T-helper 1 cell treated with Interleukin-12 subunit alpha and Interleukin-12 subunit beta and Interleukin-4 antibody, amounts not matched to agents 30 ng/mL and 1 ng/mL, for 36 hours (primary cell): ENCODE data around the gene STAG2. TPM values are rescaled to one million over a fixed set of nuclear protein-coding genes. Genes with fewer than 3 reads are reported as not detected.
"Not testable (repeated sequence)": the region's sequence is repeated elsewhere in the genome, so short reads cannot be mapped to it uniquely, and the experiment has no call there.

Source experiments
- intact Hi-C: fragments of 100-400 bp; cut with micrococcal nuclease; formaldehyde crosslinking; loops from one replicate; pipeline ENCODE4 v1.15.1; 2024
- total RNA-seq: library from RNA; stranded (reverse); gene quantifications from 2 replicates; pipeline ENCODE4 v1.2.3, GENCODE V29; 2022

STAG2 gene
- total RNA-seq, 1 donor from 2014 or later = 101 TPM

DNA sequence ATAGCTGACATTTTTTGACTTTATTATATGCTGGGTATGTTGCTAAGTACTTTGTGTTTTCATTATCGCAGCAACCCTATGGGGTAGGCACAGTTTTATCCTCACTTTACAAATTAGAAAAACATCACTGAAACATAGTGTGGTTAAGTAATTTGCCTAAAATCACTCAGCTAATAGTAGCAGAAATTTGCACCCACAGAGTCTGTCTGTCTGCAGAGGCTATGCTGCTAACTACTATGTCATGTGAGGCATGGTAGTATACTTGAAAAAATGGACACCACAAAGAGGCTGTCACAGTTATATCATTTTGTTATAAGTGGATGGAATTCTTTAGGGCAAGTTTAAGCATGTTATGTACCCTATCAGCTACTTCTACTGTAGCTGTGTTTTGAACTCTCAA, 69.0 kb downstream of the STAG2 start:
- intact Hi-C loops = no loop called here

DNA sequence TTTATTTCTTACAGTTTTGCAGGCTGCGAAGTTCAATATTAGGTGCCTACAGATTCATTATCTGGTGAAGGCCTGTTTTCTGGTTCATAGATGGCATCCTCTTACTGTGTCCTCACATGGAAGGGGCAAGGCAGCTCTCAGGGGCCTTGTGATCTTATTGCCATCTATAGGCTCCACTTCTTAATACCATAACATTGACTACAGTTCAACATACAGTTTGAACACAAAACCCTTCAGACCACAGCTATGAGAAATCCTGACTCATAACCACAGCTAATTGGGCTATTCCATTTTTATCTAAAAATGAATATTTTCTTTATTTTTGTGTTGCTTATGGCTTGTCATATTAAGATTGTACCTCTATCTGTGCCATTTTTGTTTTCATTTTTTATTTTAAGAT, 72.3 kb downstream of the STAG2 start:
- intact Hi-C loops = no loop called here

DNA sequence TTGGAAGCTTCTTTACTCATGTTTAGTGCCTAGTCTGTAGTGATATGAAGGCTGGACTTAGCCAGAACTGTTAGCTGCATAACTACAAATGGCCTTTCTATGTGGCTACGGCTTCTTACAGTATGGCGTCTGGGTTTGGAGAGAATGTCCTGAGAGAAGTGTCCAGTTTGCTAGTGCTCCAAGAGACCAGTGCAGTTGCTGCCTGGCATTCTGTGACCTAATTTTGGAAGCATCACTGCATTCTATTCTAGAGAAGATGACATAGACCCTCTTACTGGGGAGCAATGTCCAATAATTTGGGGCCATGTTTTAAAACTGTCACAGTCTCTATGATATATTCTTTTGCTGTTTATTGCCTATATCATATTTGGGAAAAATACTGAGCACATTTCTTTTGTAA, 74.2 kb downstream of the STAG2 start:
- intact Hi-C loops = no loop called here

DNA sequence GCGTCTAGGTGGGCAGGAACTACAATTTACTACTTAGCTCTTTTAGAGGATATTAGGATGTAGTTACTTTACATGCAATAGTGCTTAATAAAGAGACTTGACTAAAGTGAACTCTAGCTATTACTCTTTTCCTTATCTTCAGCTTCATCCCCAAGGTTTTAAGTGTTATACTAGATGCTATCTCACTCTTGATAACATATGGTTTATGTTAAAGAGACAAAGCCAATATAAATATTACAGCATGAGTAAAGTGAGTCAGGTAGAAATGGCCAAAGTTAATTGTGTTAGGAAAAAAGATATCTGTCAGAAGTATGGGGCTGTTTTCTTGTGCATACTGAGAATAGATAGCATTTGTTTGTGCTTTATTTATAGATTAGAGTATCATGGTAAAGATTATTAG, 80.5 kb downstream of the STAG2 start:
- intact Hi-C loops = no loop called here

DNA sequence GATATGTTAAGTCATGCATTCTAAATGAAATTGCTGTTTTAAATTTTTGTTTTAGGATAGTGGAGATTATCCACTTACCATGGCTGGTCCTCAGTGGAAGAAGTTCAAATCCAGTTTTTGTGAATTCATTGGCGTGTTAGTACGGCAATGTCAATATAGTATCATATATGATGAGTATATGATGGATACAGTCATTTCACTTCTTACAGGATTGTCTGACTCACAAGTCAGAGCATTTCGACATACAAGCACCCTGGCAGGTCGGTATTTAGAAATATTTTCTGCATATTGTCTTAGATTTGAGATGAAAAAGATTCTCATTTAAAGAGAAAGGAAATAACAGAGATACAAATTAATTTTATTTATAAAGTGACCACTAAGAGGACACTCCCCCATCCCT, 83.6 kb downstream of the STAG2 start:
- intact Hi-C loops = no loop called here

DNA sequence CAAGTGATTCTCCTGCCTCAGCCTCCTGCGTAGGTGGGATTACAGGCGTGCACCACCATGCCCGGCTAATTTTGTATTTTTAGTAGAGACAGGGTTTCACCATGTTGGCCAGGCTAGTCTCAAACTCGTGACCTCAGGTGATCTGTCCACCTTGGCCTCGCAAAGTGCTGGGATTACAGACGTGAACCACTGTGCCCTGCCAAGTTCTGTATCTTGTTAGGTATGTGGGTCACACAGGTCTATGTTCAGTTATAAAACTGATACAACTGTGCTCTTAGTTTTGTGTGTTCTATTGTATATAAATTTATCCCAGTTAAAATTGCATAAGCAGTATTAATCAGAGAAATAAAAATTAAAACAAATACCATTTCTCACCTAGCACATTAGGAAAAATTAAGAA, 122.9 kb downstream of the STAG2 start:
- intact Hi-C loops = not testable (repeated sequence)

GRCh38 chrX:124085063-124085462, 123.6 kb downstream of the STAG2 start:
- intact Hi-C loops = loop anchor here (5.0 kb wide), 1 partner anchor 257 kb away; no protein-coding TSS in a partner anchor

- intact Hi-C loops = loop anchor here (1.0 to 5.0 kb wide), 6 partner anchors 12 to 256 kb away; no protein-coding TSS in a partner anchor
Observed at GRCh38 chrX:124086411-124086810, 124.9 kb downstream of the STAG2 start.

DNA sequence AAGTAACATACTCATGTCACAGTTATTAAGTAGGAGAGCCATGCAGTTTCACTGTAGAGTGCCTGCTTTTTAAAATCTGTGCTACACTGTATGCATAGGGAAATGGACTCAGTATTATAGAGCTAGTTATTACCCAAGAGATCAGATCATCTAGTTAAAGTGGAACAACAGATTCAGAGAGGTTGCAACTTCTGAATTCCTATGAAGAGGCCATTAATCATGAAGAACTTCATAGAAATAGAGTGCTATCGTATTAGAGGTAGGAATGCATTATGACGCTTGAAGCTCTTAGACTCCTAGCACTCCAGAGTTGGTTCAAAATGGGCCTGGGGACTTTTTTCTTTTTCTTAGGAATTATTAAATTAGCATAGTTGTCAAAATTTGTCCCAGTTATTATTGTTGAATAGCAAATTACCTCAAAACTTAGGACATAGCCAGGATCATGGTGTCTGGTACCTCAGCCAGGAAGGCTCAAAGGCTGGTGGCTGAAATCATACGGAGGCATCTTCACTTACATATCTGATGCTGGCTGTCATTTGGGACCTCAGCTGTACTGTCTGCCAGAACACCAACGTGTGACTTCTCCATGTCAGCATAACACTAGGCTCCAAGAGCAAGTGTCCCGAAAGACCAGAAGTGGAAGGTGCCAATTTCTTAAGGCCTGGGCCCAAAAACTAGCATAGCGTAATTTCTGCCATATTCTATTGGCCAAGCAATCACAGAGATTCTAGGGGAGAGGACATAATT, 125.7 kb downstream of the STAG2 start:
- intact Hi-C loops = loop anchor here (1.0 to 5.0 kb wide), 6 partner anchors 11 to 255 kb away; no protein-coding TSS in a partner anchor

- intact Hi-C loops = no loop called here
Observed at GRCh38 chrX:124093222-124093621, 131.7 kb downstream of the STAG2 start.

- intact Hi-C loops = loop anchor here (5.0 kb wide), 2 partner anchors 115 to 290 kb away; no protein-coding TSS in a partner anchor
Observed at GRCh38 chrX:124097116-124097515, 135.6 kb downstream of the STAG2 start.

DNA sequence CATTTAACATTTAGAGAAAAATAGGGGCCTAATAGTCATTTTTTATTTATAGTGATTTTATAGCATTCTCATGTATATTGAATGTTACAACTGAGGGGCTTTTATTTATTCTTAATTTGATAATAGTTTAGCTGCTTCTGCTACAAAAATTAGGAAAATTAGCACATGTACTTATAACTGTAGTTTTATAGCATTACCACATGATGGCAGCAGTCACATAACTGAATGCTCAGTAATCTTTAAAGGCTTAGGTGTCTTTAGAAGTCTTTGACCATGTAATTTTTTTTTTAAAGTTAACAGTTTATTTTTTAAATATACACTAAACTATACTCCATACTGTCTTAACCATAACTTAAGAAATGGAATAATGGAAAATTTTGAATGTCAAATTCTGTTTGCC, 136.6 kb downstream of the STAG2 start:
- intact Hi-C loops = loop anchor here (1.0 to 5.0 kb wide), 4 partner anchors 12 to 289 kb away; no protein-coding TSS in a partner anchor

DNA sequence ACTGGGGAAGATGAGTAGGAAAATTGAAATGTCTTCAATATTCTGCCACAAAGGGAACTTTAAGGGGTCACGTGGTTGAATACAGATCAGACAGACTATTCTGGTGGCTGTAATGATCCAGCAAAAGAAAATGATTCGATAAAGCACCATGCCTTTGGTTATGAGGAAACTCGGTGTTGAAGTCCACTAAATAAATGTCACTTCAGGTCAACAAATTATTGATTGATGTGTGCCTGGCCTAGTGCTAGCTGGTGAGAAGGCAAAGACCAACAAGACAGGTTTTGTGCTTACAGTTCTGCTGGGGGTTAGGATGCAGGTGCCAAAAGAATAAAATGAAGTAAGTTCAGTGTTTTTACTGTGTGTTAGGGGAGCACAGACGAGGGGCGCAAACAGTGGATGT, 142.5 kb downstream of the STAG2 start:
- intact Hi-C loops = no loop called here

- intact Hi-C loops = not testable (repeated sequence)
Observed at GRCh38 chrX:124104512-124104911, 143.0 kb downstream of the STAG2 start.

- intact Hi-C loops = no loop called here
Observed at GRCh38 chrX:124113621-124114600, 152.4 kb downstream of the STAG2 start.

GRCh38 chrX:124117325-124117724, 155.8 kb downstream of the STAG2 start:
- intact Hi-C loops = no loop called here

DNA sequence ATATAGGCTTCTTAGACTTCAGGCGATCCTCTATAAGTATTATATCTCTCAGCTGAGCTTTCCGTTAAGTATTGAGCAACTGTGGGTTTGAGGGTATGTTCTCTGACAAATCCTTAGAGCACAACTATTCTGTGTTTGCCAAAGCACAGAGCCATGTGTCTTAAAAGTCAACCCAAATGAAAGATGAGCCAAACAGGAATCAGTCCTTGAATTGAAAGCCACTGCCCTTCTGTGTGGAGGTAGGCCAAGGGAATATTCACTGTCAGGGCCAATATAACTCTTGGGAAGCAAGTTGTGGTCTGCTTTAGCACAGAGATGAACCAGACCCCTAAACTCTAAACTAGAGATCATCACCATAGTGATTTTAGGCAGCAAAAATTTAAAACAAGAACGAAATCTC, 164.0 kb downstream of the STAG2 start:
- intact Hi-C loops = no loop called here

- intact Hi-C loops = no loop called here
Observed at GRCh38 chrX:124127496-124127895, 166.0 kb downstream of the STAG2 start.

GRCh38 chrX:124132437-124132836, 170.9 kb downstream of the STAG2 start:
- intact Hi-C loops = not testable (repeated sequence)

- intact Hi-C loops = no loop called here
Observed at GRCh38 chrX:124145749-124146148, 184.2 kb downstream of the STAG2 start.

DNA sequence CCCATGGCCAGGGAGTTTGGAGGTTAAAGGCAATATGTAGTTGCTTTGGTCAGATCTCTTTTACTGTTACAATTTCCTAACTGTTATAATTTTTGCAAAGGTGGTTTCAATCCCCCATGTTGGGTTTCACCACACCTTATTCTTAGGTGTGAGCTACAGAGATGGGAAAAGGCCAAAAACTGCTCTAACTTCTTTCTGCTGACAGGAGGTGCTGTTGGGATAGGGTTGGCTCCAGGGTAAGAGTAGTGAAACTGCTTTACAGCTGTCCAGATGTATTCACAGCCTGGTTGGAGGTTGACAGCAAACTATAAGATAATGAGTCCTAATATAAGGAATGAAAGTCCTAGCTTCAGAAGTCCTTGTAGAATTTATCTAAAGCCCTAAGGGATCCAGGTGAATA, 189.7 kb downstream of the STAG2 start:
- intact Hi-C loops = no loop called here
